IPS-20b (cell line): ENCODE data around the gene AKR1C3.

ENCODE experiments used
- H3K27ac ChIP-seq: one replicate; pipeline ENCODE4 v1.5.1; 2013; ENCODE audit warnings: low read length
- H3K27me3 ChIP-seq: 2 replicates; pipeline ENCODE4 v1.6.1; 2013; ENCODE audit warnings: mild to moderate bottlenecking, low read length, inconsistent platforms; ENCODE audit not compliant: insufficient read depth
- H3K36me3 ChIP-seq: 2 replicates; pipeline ENCODE4 v1.6.1; 2013; ENCODE audit warnings: low read depth, mild to moderate bottlenecking, inconsistent platforms, low read length, moderate library complexity; ENCODE audit not compliant: insufficient read depth
- H3K4me1 ChIP-seq: 2 replicates; pipeline ENCODE4 v1.6.1; 2013; ENCODE audit warnings: mild to moderate bottlenecking, control low read depth, inconsistent platforms, low read length, moderate library complexity; ENCODE audit not compliant: insufficient read depth
- H3K4me3 ChIP-seq: 2 replicates; pipeline ENCODE4 v1.5.1; 2013; ENCODE audit warnings: mild to moderate bottlenecking, low read length, inconsistent platforms
- H3K9ac ChIP-seq: 2 replicates; pipeline ENCODE4 v1.6.1; 2013; ENCODE audit warnings: low read depth, mild to moderate bottlenecking, inconsistent platforms, low read length, moderate library complexity
- H3K9me3 ChIP-seq: 2 replicates; pipeline ENCODE4 v1.6.1; 2013; ENCODE audit warnings: mild to moderate bottlenecking, low read depth, low read length, inconsistent platforms; ENCODE audit not compliant: insufficient read depth

The AKR1C3 gene

DNA sequence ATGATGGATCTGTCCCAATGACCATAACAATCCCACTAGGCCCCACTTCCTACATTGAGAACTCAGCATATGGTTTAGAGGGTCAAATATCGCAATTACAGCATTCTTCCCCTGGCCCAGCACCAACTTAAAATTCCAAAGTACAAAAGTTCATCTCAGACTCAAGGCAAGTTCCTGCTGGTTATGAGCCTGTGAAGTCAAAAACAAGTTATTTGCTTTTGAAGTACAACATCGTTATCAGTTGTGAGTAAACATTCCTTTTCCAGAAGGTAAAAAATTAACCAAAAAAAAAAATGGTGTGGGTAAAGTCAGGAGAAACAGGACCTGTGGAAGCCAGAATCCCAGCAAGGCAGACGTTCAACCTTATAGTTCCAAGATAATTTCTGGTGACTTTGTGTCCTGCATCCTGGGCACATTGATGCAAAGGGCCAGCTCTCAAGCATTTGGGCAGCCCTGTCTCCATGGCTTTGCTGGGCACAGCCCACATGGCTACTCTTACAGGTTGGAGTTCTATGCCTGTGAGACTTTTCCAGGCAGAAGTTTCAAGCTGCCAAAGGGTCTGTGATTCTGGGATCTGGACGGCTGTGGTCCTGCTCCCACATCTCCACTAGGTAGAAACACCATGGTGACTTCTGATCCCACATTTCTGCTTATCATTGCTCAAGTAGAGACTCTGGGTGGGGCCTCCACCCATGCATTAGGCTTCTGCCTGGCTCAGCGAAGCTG lies 53.2 kb downstream of the AKR1C3 start:
- H3K36me3 ChIP-seq, result no peaks in the 10 kb centered on the region
- H3K9me3 ChIP-seq, result peaks cover 45% of the 10 kb centered on the region
- no peak overlapping the region for H3K9ac ChIP-seq
- no peak overlapping the region for H3K4me3 ChIP-seq
- H3K27me3 ChIP-seq, result no peaks in the 10 kb centered on the region
- no peaks in the 10 kb centered on the region for H3K4me1 ChIP-seq
- no peak overlapping the region for H3K27ac ChIP-seq

GRCh38 chr10:5147981-5148677 lies 53.9 kb downstream of the AKR1C3 start:
- Histone ChIP-seq H3K9ac (no peak overlapping the region), H3K27me3 (no peaks in the 10 kb centered on the region), H3K36me3 (no peaks in the 10 kb centered on the region), H3K4me1 (no peaks in the 10 kb centered on the region), H3K4me3 (no peak overlapping the region), H3K27ac (no peak overlapping the region), H3K9me3 (peaks cover 47% of the 10 kb centered on the region)

- Histone ChIP-seq H3K4me1 (no peaks in the 10 kb centered on the region), H3K27ac (no peak overlapping the region), H3K36me3 (no peaks in the 10 kb centered on the region)
These were observed 54.4 kb downstream of the AKR1C3 start for GRCh38 chr10:5148678-5149032.

GRCh38 chr10:5151076-5151475 lies 56.9 kb downstream of the AKR1C3 start:
- no peaks in the 10 kb centered on the region for H3K27me3 ChIP-seq
- H3K9me3 ChIP-seq, result peaks cover 65% of the 10 kb centered on the region
- no peak overlapping the region for H3K27ac ChIP-seq
- H3K4me1 ChIP-seq, result no peaks in the 10 kb centered on the region
- no peak overlapping the region for H3K4me3 ChIP-seq
- no peak overlapping the region for H3K9ac ChIP-seq
- no peaks in the 10 kb centered on the region for H3K36me3 ChIP-seq

More at GRCh38 chr10:5148678-5149032, 54.4 kb downstream of the AKR1C3 start:
- Histone ChIP-seq H3K9ac (no peak overlapping the region), H3K4me3 (no peak overlapping the region), H3K27me3 (no peaks in the 10 kb centered on the region), H3K9me3 (peaks cover 49% of the 10 kb centered on the region)

- Histone ChIP-seq H3K9ac (no peak overlapping the region), H3K36me3 (no peaks in the 10 kb centered on the region), H3K4me3 (no peak overlapping the region), H3K27ac (no peak overlapping the region), H3K4me1 (no peaks in the 10 kb centered on the region), H3K27me3 (no peaks in the 10 kb centered on the region), H3K9me3 (peaks cover 77% of the 10 kb centered on the region)
These were observed 61.7 kb downstream of the AKR1C3 start for GRCh38 chr10:5155951-5156350.
